Stomach smooth muscle (tissue), 2 donors: ENCODE data around the gene CTNNA2.

Experiments
- H3K27ac ChIP-seq: one replicate; pipeline ENCODE4 v1.7.0; 2013; ENCODE audit warnings: mild to moderate bottlenecking, low read length, inconsistent platforms
- H3K27me3 ChIP-seq, 2 donors: one replicate each; pipeline ENCODE4 v1.7.0; 2013; ENCODE audit warnings: low read length in 2 of 2; ENCODE audit not compliant: insufficient read depth in 2 of 2, control insufficient read depth in 1 of 2
- H3K36me3 ChIP-seq, 2 donors: one replicate each; pipeline ENCODE4 v1.7.0; 2013; ENCODE audit warnings: low read length in 2 of 2; ENCODE audit not compliant: control insufficient read depth in 2 of 2, insufficient read depth in 2 of 2
- H3K4me1 ChIP-seq: one replicate; pipeline ENCODE4 v1.7.0; 2013; ENCODE audit warnings: low read length; ENCODE audit not compliant: control insufficient read depth, insufficient read depth
- H3K4me3 ChIP-seq, 2 donors: one replicate each; pipeline ENCODE4 v1.7.0; 2013; ENCODE audit warnings: low read length in 2 of 2
- H3K9ac ChIP-seq, 2 donors: one replicate each; pipeline ENCODE4 v1.7.0; 2013; ENCODE audit warnings: low read length in 2 of 2, mild to moderate bottlenecking in 1 of 2
- H3K9me3 ChIP-seq, 2 donors: one replicate each; pipeline ENCODE4 v1.7.0; 2013; ENCODE audit warnings: low read length in 2 of 2; ENCODE audit not compliant: control insufficient read depth in 2 of 2
- donor health status: healthy.
- donor health status: Pancreatic carcinoma.

CTNNA2 gene

DNA sequence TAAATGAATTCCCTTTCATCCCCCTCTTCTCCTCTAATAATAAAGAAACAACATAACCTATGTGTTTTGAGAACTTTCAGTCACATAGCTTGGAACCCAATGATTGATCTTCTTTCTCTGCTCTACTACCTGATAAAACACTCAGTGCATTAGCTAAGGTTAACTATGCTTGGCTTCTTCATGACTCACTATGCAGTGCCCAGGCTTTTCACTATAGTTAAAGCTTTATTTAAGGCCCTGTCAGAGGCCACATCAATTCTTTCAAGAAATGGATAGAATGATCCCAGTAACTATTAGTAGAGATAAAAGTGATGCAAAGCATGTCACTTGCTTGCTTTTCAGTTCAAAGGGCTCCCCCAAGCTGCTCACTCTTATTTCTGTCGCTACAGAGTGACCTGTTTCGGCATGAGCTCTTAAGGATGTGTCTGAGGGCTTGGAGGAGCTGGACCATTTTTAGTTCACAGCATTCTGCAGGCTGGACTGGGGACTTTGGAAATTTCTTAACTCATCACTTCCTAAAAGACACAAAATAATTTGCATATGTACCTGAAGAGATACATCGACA is 407.7 kb downstream of the CTNNA2 start:
- no peaks in the 10 kb centered on the region for H3K27me3 ChIP-seq
- no peak overlapping the region for H3K27ac ChIP-seq
- no peaks in the 10 kb centered on the region for H3K4me1 ChIP-seq
- no peak overlapping the region for H3K9ac ChIP-seq
- H3K9me3 ChIP-seq, result no peaks in the 10 kb centered on the region
- no peaks in the 10 kb centered on the region for H3K36me3 ChIP-seq
- no peak overlapping the region for H3K4me3 ChIP-seq

DNA sequence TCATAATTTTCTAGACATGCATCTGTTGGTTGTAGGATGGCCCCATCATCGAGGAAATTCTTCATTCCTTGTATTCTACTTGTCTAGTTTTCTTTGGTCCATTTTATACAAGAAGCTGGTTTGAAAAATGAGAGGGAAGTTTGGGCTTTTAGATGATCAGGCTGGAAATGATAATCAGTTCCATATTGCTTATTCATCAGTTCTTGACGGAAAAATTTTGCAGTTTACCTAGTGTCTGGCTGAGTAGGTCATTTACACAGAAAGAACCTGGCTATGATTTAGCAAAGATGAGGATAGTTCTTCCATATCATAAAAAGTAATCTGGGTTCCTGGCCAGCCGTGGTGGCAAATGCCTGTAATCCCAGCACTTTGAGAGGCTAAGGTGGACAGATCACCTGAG is 416.8 kb downstream of the CTNNA2 start:
- H3K4me3 ChIP-seq, result no peak overlapping the region
- H3K9ac ChIP-seq, result no peak overlapping the region
- no peaks in the 10 kb centered on the region for H3K36me3 ChIP-seq

GRCh38 chr2:79935046-79935732 is 422.3 kb downstream of the CTNNA2 start:
- Histone ChIP-seq H3K9me3 (no peaks in the 10 kb centered on the region), H3K27ac (no peak overlapping the region), H3K36me3 (no peaks in the 10 kb centered on the region), H3K4me1 (no peaks in the 10 kb centered on the region), H3K27me3 (no peaks in the 10 kb centered on the region), H3K9ac (no peak overlapping the region), H3K4me3 (no peak overlapping the region)

More for the DNA sequence above, 416.8 kb downstream of the CTNNA2 start:
- H3K27ac ChIP-seq, result no peak overlapping the region
- H3K27me3 ChIP-seq, result no peaks in the 10 kb centered on the region
- no peaks in the 10 kb centered on the region for H3K4me1 ChIP-seq
- no peaks in the 10 kb centered on the region for H3K9me3 ChIP-seq

DNA sequence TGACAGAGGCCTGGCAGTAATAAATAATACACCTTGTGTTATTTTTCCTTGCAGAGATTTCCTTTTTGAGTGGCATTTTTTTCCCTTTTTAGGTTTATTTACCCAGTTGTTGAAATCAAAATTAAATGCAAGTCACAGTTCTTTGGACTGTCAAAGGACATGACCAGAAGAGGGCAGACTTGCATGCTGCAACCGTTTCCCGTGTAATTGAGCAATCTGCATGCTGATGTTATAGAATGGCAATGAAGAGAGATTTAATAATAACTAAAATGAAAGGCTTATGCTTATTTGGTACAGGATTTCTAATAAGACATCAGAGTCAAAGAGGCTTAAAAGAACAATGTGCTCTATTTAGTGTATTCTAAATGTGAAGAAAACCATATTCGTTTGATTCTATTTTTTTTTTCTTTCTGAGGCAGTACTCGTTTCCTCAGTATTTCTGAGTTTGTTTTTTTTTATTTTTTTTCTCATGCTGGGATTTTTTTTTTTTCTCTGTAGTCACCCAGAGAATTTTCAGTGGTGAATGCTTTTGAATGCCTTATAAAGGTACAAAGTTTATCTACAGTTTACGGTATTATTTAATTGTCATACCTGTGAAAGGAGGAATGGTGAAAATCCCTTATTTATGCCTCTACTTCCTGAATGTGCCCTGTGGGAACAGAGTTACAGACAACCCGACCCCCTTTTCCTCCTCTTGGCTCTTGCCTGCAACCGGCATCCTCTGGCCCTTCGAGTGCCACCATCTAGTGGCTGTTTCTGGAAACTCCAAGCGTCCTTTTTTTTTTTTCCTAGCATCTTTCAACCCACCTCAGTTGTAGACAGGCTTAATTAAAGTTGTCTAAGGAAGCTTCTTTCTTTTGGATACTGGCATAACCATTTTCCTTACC is 423.2 kb downstream of the CTNNA2 start:
- Histone ChIP-seq H3K36me3 (no peaks in the 10 kb centered on the region), H3K27me3 (no peaks in the 10 kb centered on the region), H3K9me3 (no peaks in the 10 kb centered on the region), H3K9ac (no peak overlapping the region), H3K4me1 (no peaks in the 10 kb centered on the region), H3K4me3 (no peak overlapping the region), H3K27ac (no peak overlapping the region)

- H3K27ac ChIP-seq, result no peak overlapping the region
These were observed 423.9 kb downstream of the CTNNA2 start for GRCh38 chr2:79936715-79937114.

GRCh38 chr2:79938648-79939047 is 425.8 kb downstream of the CTNNA2 start:
- H3K9me3 ChIP-seq, result no peaks in the 10 kb centered on the region

More at GRCh38 chr2:79936715-79937114, 423.9 kb downstream of the CTNNA2 start:
- H3K9me3 ChIP-seq, result no peaks in the 10 kb centered on the region
- H3K27me3 ChIP-seq, result no peaks in the 10 kb centered on the region
- no peak overlapping the region for H3K4me3 ChIP-seq
- H3K9ac ChIP-seq, result no peak overlapping the region
- H3K36me3 ChIP-seq, result no peaks in the 10 kb centered on the region
- H3K4me1 ChIP-seq, result no peaks in the 10 kb centered on the region

DNA sequence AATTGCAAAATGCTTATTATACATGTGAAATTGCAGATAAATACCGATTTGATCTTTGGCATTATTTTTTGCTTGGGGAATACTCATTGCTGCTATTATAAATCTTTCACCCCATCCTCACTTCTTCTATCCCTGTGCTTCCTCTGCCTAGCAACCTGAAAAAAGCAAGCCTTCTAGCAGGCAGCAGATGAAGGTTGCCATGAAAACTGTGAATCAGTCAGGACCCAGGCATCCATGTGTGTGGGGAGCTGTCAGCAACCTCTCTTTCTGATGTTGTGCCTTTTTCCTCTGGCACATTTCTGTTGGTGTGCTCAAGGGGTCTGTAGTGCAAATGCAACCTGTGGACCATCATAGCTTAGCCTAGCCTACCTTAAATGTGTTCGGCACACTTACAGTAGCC is 427.5 kb downstream of the CTNNA2 start:
- Histone ChIP-seq H3K9ac (no peak overlapping the region), H3K4me3 (no peak overlapping the region), H3K27ac (no peak overlapping the region), H3K36me3 (no peaks in the 10 kb centered on the region), H3K27me3 (no peaks in the 10 kb centered on the region), H3K9me3 (no peaks in the 10 kb centered on the region), H3K4me1 (no peaks in the 10 kb centered on the region)

More at GRCh38 chr2:79938648-79939047, 425.8 kb downstream of the CTNNA2 start:
- no peak overlapping the region for H3K4me3 ChIP-seq
- no peaks in the 10 kb centered on the region for H3K4me1 ChIP-seq
- H3K9ac ChIP-seq, result no peak overlapping the region
- no peak overlapping the region for H3K27ac ChIP-seq
- no peaks in the 10 kb centered on the region for H3K27me3 ChIP-seq
- no peaks in the 10 kb centered on the region for H3K36me3 ChIP-seq

DNA sequence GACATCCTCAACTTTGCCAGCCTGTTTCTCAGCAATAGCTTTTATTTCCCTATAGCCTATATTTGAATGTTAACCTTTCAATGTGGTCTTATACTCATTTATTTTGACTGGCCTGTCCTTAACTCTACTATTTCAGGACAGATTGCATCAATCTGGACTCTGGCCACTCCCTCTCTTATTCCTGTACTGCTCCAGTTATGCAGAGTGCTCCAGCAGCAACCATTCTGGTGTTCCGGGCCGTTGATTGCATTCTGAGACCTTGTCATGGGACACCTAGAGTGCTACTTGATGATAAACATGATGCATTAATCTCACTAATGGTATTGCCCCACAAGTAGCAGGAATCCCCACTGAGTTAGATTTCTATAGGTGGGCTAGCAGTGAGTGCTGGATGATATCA is 428.3 kb downstream of the CTNNA2 start:
- no peak overlapping the region for H3K27ac ChIP-seq
- no peaks in the 10 kb centered on the region for H3K4me1 ChIP-seq
- no peak overlapping the region for H3K9ac ChIP-seq
- H3K4me3 ChIP-seq, result no peak overlapping the region
- no peaks in the 10 kb centered on the region for H3K27me3 ChIP-seq
- H3K9me3 ChIP-seq, result no peaks in the 10 kb centered on the region
- no peaks in the 10 kb centered on the region for H3K36me3 ChIP-seq

GRCh38 chr2:79944205-79944604 is 431.4 kb downstream of the CTNNA2 start:
- H3K9me3 ChIP-seq, result no peaks in the 10 kb centered on the region
- no peaks in the 10 kb centered on the region for H3K36me3 ChIP-seq
- no peak overlapping the region for H3K9ac ChIP-seq
- no peak overlapping the region for H3K27ac ChIP-seq
- H3K4me1 ChIP-seq, result no peaks in the 10 kb centered on the region
- no peak overlapping the region for H3K4me3 ChIP-seq
- no peaks in the 10 kb centered on the region for H3K27me3 ChIP-seq

DNA sequence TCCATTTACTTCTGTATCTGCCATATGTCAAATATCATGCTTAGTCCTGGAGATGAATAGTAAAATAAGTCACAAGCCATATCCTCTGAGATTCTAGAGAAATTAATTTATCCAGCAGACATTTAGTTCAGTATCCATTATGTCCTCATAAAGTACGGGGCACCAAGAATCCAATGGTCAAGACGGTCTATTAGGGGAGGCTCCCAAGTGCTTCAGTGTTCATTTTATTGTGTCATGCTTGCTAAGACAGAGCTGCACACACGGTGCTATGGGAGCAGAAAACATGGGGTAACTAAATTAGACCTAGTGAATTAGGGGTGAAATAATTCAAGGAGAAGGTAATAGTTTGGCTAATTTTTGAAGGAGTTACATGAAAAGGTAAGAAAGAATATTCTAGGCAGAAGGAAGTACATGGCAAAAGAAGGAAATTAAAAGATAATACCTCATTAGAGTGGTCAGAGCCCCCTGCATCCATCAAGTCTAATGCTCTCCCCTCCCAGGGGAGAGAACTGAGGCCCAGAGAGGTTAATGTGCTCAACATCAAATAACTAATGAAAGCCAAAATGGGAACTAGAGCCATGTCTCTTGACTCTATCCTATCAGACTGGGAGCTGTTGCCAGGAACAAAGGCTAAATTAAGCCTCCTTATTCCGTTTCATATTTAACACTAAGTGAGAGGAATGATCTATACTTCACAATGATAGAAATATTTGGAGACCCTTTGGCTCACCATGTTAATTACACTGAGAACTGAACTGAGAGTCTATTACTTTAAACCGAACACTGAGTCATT is 433.0 kb downstream of the CTNNA2 start:
- H3K27me3 ChIP-seq, result no peaks in the 10 kb centered on the region
- H3K9ac ChIP-seq, result no peak overlapping the region
- H3K4me3 ChIP-seq, result no peak overlapping the region
- no peaks in the 10 kb centered on the region for H3K36me3 ChIP-seq
- no peak overlapping the region for H3K27ac ChIP-seq
- no peaks in the 10 kb centered on the region for H3K9me3 ChIP-seq
- H3K4me1 ChIP-seq, result no peaks in the 10 kb centered on the region
